B cell (primary cell): Measurements from ENCODE around the gene WDR5B. TPM values are rescaled to one million over a fixed set of nuclear protein-coding genes. Genes with fewer than 3 reads are reported as not detected.
A peak's percentile ranks its signal among the peaks of the same experiment; 100 is the strongest.

Source experiments
- ATAC-seq: fragments of 200-7000 bp; cut with Tn5 transposase; one replicate; pipeline ENCODE4 v1.10.0; 2021; ENCODE audit warnings: low read depth, mild to moderate bottlenecking, moderate number of reproducible peaks, moderate library complexity
- CTCF ChIA-PET: fragments of 350-600 bp; sonication (Branson Sonifier 250); formaldehyde crosslinking; loops from one replicate; lab custom pipeline; 2021; ENCODE audit warnings: antibody characterized with exemption, inconsistent platforms; lab: Charles Lee
- POLR2A ChIA-PET: fragments of 350-600 bp; sonication (Branson Sonifier 250); formaldehyde crosslinking; loops from one replicate; lab custom pipeline; 2021; ENCODE audit warnings: antibody characterized with exemption; lab: Charles Lee
- DNase-seq: peaks from one replicate; pipeline ENCODE4 v3.0.0; 2013
- H2AFZ ChIP-seq: 2 replicates; pipeline ENCODE4 v1.6.1; 2012; ENCODE audit warnings: mild to moderate bottlenecking, low read depth, low read length; ENCODE audit not compliant: insufficient read depth, poor library complexity, severe bottlenecking
- H3K27ac ChIP-seq, 2 donors: 1 replicate in 1 of 2; 2 replicates in 1 of 2; pipeline ENCODE4 v1.5.1; 2012 to 2013; ENCODE audit warnings: low read length in 2 of 2, mild to moderate bottlenecking in 2 of 2, moderate library complexity in 1 of 2
- H3K27me3 ChIP-seq, 4 experiments: fragments of 200-600 bp in 1 of 4; sonication (generic) in 1 of 4; replicated peaks in 1 of 4; 1 replicate in 2 of 4; 2 replicates in 2 of 4; pipeline versions ENCODE4 v1.6.1 to v1.7.0; 2013 to 2016; ENCODE audit warnings: low read length in 3 of 4, mild to moderate bottlenecking in 2 of 4, mixed read lengths in 1 of 4, moderate library complexity in 1 of 4; ENCODE audit not compliant: insufficient read depth in 4 of 4, control insufficient read depth in 3 of 4; ENCODE audit errors: control extremely low read depth in 1 of 4
- H3K36me3 ChIP-seq, 2 experiments: replicated peaks in 1 of 2; 1 replicate in 1 of 2; 2 replicates in 1 of 2; pipeline versions ENCODE4 v1.6.1 to v1.7.1; 2013; ENCODE audit warnings: low read length in 1 of 2; ENCODE audit not compliant: insufficient read depth in 2 of 2, control insufficient read depth in 1 of 2; ENCODE audit errors: control extremely low read depth in 1 of 2, extremely low read depth in 1 of 2
- H3K4me1 ChIP-seq, 2 donors: fragments of 200-600 bp in 1 of 2; sonication (generic) in 1 of 2; 1 replicate in 1 of 2; 2 replicates in 1 of 2; pipeline versions ENCODE4 v1.5.1 to v1.6.1; 2013 to 2017; ENCODE audit warnings: low read length in 2 of 2; ENCODE audit not compliant: control insufficient read depth in 2 of 2, insufficient read depth in 2 of 2
- H3K4me2 ChIP-seq: replicated peaks from 2 replicates; pipeline ENCODE3; 2012; ENCODE audit warnings: mild to moderate bottlenecking, low read depth, low read length; ENCODE audit not compliant: poor library complexity, severe bottlenecking
- H3K4me3 ChIP-seq, 5 experiments: fragments of 200-600 bp in 1 of 5; sonication (generic) in 1 of 5; 1 replicate in 3 of 5; 2 replicates in 2 of 5; pipeline versions ENCODE4 v1.5.1 to v1.7.0; 2011 to 2016; ENCODE audit warnings: low read length in 4 of 5, mild to moderate bottlenecking in 4 of 5, low read depth in 2 of 5, control low read depth in 1 of 5, moderate library complexity in 1 of 5; ENCODE audit not compliant: insufficient read depth in 1 of 5; ENCODE audit errors: control extremely low read depth in 1 of 5, extremely low read depth in 1 of 5
- H3K79me2 ChIP-seq: fragments of 200-600 bp; sonication (generic); one replicate; pipeline ENCODE4 v1.6.0; 2016; ENCODE audit warnings: low read length; ENCODE audit not compliant: control insufficient read depth, insufficient read depth
- H3K9ac ChIP-seq: fragments of 200-600 bp; sonication (generic); 2 replicates; pipeline ENCODE4 v1.6.1; 2017; ENCODE audit warnings: mild to moderate bottlenecking, low read length, moderate library complexity
- H3K9me3 ChIP-seq, 3 donors: one replicate each; pipeline versions ENCODE4 v1.6.1 to v1.7.1; 2013; ENCODE audit warnings: low read length in 2 of 3; ENCODE audit not compliant: control insufficient read depth in 2 of 3, insufficient read depth in 1 of 3; ENCODE audit errors: control extremely low read depth in 1 of 3
- H4K20me1 ChIP-seq: 2 replicates; pipeline ENCODE4 v1.6.0; 2012; ENCODE audit warnings: mild to moderate bottlenecking, low read length; ENCODE audit not compliant: insufficient read depth, control insufficient read depth, poor library complexity, severe bottlenecking
- H3K27ac Mint-ChIP-seq: one replicate; pipeline ENCODE4 v1.8.0; 2021; ENCODE audit warnings: mixed read lengths
- H3K27me3 Mint-ChIP-seq: one replicate; pipeline ENCODE4 v1.8.0; 2021; ENCODE audit warnings: mixed read lengths
- H3K4me1 Mint-ChIP-seq: one replicate; pipeline ENCODE4 v1.8.0; 2021; ENCODE audit warnings: mixed read lengths
- H3K4me3 Mint-ChIP-seq: one replicate; pipeline ENCODE4 v1.8.0; 2021; ENCODE audit warnings: mixed read lengths
- H3K9me3 Mint-ChIP-seq: one replicate; pipeline ENCODE4 v1.8.0; 2022; ENCODE audit warnings: mixed read lengths; ENCODE audit not compliant: insufficient read depth
- EZH2 ChIP-seq: IDR thresholded peaks from 2 replicates; pipeline ENCODE4 v1.6.1; 2012; ENCODE audit warnings: borderline replicate concordance, low read depth, mild to moderate bottlenecking, moderate library complexity, low read length; ENCODE audit not compliant: insufficient read depth, poor library complexity, severe bottlenecking
- WGBS: methylation state at CpG from one replicate; pipeline ENCODE4 v1.1.5; 2013; ENCODE audit warnings: missing lambda C conversion rate; ENCODE audit not compliant: insufficient coverage; 5-methylcytosine and 5-hydroxymethylcytosine counted together
- intact Hi-C: fragments of 100-400 bp; cut with micrococcal nuclease; formaldehyde crosslinking; loops from one replicate; pipeline ENCODE4 v1.10.0; 2022
- polyA plus RNA-seq: library from polyadenylated mRNA; depleted of rRNA; stranded (reverse); fragments of >200 nt; gene quantifications from 2 replicates; pipeline ENCODE4 v1.2.3, GENCODE V29; 2012
- total RNA-seq, 2 donors: library from RNA; stranded (reverse); fragments of 120-200 nt in 1 of 2; gene quantifications; 1 replicate in 1 of 2; 2 replicates in 1 of 2; pipeline versions ENCODE4 v1.2.3 to v1.2.4, GENCODE V29; 2013 to 2022
- TF ChIP-seq, protein P1 (sequence below): fragments of 200-600 bp; IDR thresholded peaks from one replicate; pipeline ENCODE4 v1.8.0; 2022; ENCODE audit warnings: antibody characterized with exemption, mild to moderate bottlenecking

Gene WDR5B
- total and polyA plus RNA-seq, 2 donors (not counting 1 experiment from before 2014, with no cell fraction given) = 3.5 to 11.6 TPM

DNA sequence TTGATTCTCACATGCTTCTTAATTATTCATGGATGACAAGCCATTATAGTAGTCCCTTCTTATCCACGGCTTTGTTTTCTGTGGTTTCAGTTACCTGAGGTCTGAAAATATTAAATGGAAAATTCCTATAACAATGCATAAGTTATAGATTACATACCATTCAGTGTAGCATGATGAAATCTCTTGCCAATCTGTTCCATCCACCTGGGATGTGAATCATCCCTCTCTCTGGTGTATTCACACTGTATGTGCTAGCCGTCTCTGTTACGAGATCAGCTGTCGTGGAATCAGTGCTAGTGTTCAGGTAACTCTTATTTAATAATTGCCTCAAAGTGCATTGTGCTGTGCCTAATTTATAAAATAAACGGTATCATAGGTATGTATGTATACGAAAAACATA is 5.2 kb downstream of the WDR5B start:
- Mint-ChIP-seq H3K27me3 (no peaks in the 10 kb centered on the region), H3K4me1 (peaks cover 50% of the 10 kb centered on the region), H3K27ac (peak overlapping the region; percentile 16), H3K4me3 (no peak overlapping the region), H3K9me3 (no peaks in the 10 kb centered on the region)
- intact Hi-C loops = no loop called here
- Histone ChIP-seq H3K79me2 (peaks cover 51% of the 10 kb centered on the region), H3K4me3 (no peak overlapping the region), H3K27me3 (no peaks in the 10 kb centered on the region), H3K9ac (no peak overlapping the region), H3K4me2 (no peak overlapping the region), H3K36me3 (peaks cover 2 to 30% of the 10 kb centered on the region in 2 experiments), H2AFZ (no peak overlapping the region), H3K27ac (peak overlapping the region in 1 of 2 donors; percentile 87), H3K4me1 (peaks cover 28 to 45% of the 10 kb centered on the region in 2 donors), H3K9me3 (no peaks in the 10 kb centered on the region), H4K20me1 (no peaks in the 10 kb centered on the region)
- no CpG with 5 or more reads among the region's 6 CpGs for WGBS
- no peak for DNase-seq
- ChIA-PET POLR2A (no interaction called here), CTCF (interaction anchor here (0.7 to 3.3 kb wide), 3 partner anchors 18 to 531 kb away, joined by 3 to 16 read pairs (median 4); partner anchors contain the start of genes FAM162A and MIX23)
- no peak for ATAC-seq
- TF ChIP-seq EZH2 = no peak
- TF ChIP-seq, protein P1, sequence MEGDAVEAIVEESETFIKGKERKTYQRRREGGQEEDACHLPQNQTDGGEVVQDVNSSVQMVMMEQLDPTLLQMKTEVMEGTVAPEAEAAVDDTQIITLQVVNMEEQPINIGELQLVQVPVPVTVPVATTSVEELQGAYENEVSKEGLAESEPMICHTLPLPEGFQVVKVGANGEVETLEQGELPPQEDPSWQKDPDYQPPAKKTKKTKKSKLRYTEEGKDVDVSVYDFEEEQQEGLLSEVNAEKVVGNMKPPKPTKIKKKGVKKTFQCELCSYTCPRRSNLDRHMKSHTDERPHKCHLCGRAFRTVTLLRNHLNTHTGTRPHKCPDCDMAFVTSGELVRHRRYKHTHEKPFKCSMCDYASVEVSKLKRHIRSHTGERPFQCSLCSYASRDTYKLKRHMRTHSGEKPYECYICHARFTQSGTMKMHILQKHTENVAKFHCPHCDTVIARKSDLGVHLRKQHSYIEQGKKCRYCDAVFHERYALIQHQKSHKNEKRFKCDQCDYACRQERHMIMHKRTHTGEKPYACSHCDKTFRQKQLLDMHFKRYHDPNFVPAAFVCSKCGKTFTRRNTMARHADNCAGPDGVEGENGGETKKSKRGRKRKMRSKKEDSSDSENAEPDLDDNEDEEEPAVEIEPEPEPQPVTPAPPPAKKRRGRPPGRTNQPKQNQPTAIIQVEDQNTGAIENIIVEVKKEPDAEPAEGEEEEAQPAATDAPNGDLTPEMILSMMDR = no peak

- TF ChIP-seq EZH2 = no peak
- TF ChIP-seq, protein P1 = no peak
- Histone ChIP-seq H3K79me2 (peaks cover 51% of the 10 kb centered on the region), H3K4me3 (no peak overlapping the region), H3K27me3 (no peaks in the 10 kb centered on the region), H3K9me3 (no peaks in the 10 kb centered on the region), H3K9ac (peak overlapping the region; percentile 59), H4K20me1 (no peaks in the 10 kb centered on the region), H3K4me2 (peak overlapping the region; percentile 71), H3K27ac (peak overlapping the region; percentile 73 to 87), H2AFZ (peak overlapping the region; percentile 76), H3K36me3 (peaks cover 2 to 35% of the 10 kb centered on the region in 2 experiments), H3K4me1 (peaks cover 24 to 41% of the 10 kb centered on the region in 2 donors)
- Mint-ChIP-seq H3K27ac (peak overlapping the region; percentile 92), H3K9me3 (no peaks in the 10 kb centered on the region), H3K4me3 (peak overlapping the region; percentile 73), H3K4me1 (peaks cover 47% of the 10 kb centered on the region), H3K27me3 (no peaks in the 10 kb centered on the region)
- CTCF ChIA-PET = interaction anchor here (0.9 to 3.3 kb wide), 4 partner anchors 17 to 25 kb away, joined by 3 to 18 read pairs (median 10); partner anchors contain the start of genes FAM162A and MIX23
- ATAC-seq (no peak), DNase-seq (no peak)
- POLR2A ChIA-PET = interaction anchor here (0.8 to 1.2 kb wide), 2 partner anchors 25 to 26 kb away, joined by 3 to 6 read pairs; partner anchors contain the start of gene FAM162A
- intact Hi-C loops = no loop called here
- WGBS = no CpG with 5 or more reads among the region's 4 CpGs
Measured at GRCh38 chr3:122410111-122410510, 5.8 kb downstream of the WDR5B start.
